Spleen (tissue), 11 donors: ENCODE data around the gene ZXDC. TPM values are rescaled to one million over a fixed set of nuclear protein-coding genes. Genes with fewer than 3 reads are reported as not detected.

Experiments
- DNase-seq: peaks from one replicate; pipeline ENCODE4 v3.0.0-alpha.2; 2020
- H3K27ac ChIP-seq, 8 donors: fragments of 200-600 bp; sonication (generic) in 7 of 8; 1 replicate in 4 of 8; 2 replicates in 4 of 8; pipeline versions ENCODE4 v1.5.0 to v1.8.0; 2016 to 2021; ENCODE audit warnings: inconsistent platforms in 4 of 8, mild to moderate bottlenecking in 4 of 8, moderate library complexity in 1 of 8
- H3K27me3 ChIP-seq, 7 donors: fragments of 200-600 bp; sonication (generic) in 6 of 7; replicated peaks in 1 of 7; 1 replicate in 4 of 7; 2 replicates in 3 of 7; pipeline versions ENCODE4 v1.5.0 to v1.8.0; 2016 to 2021; ENCODE audit warnings: inconsistent platforms in 3 of 7, mild to moderate bottlenecking in 1 of 7
- H3K36me3 ChIP-seq, 6 donors: fragments of 200-600 bp; sonication (generic) in 5 of 6; 1 replicate in 4 of 6; 2 replicates in 2 of 6; pipeline versions ENCODE4 v1.5.0 to v1.8.0; 2016 to 2021; ENCODE audit warnings: inconsistent platforms in 2 of 6
- H3K4me1 ChIP-seq, 6 donors: fragments of 200-600 bp; sonication (generic) in 5 of 6; 1 replicate in 3 of 6; 2 replicates in 3 of 6; pipeline versions ENCODE4 v1.5.0 to v1.8.0; 2016 to 2021; ENCODE audit warnings: inconsistent platforms in 3 of 6
- H3K4me3 ChIP-seq, 8 donors: fragments of 200-600 bp; sonication (generic) in 7 of 8; 1 replicate in 4 of 8; 2 replicates in 4 of 8; pipeline versions ENCODE4 v1.5.0 to v1.8.0; 2016 to 2021; ENCODE audit warnings: inconsistent platforms in 4 of 8, mild to moderate bottlenecking in 4 of 8, moderate library complexity in 2 of 8
- H3K9me3 ChIP-seq, 8 donors: fragments of 200-600 bp; sonication (generic) in 7 of 8; 1 replicate in 4 of 8; 2 replicates in 4 of 8; pipeline versions ENCODE4 v1.5.0 to v1.8.0; 2016 to 2021; ENCODE audit warnings: inconsistent platforms in 4 of 8
- CTCF ChIP-seq, 11 experiments: fragments of 200-600 bp in 7 of 11; fragments of 450-650 bp in 4 of 11; sonication (generic) in 4 of 11; IDR thresholded peaks in 8 of 11; conservative IDR thresholded peaks in 3 of 11; 1 replicate in 7 of 11; 2 replicates in 4 of 11; pipeline versions ENCODE4 v1.4.0 to v1.8.0; 2016 to 2021; ENCODE audit warnings: antibody characterized with exemption in 11 of 11, inconsistent platforms in 4 of 11, mild to moderate bottlenecking in 1 of 11
- POLR2A ChIP-seq, 3 donors: fragments of 450-650 bp; IDR thresholded peaks; one replicate each; pipeline ENCODE4 v1.5.1; 2017; ENCODE audit warnings: antibody characterized with exemption in 3 of 3, mild to moderate bottlenecking in 1 of 3
- POLR2AphosphoS5 ChIP-seq, 3 donors: sonication (generic); formaldehyde crosslinking; IDR thresholded peaks; one replicate each; pipeline ENCODE4 v1.5.1; 2017; ENCODE audit warnings: antibody characterized with exemption in 3 of 3
- WGBS, 5 donors: extraction: QIAGEN DNeasy Blood & Tissue Kit in 3 of 5; methylation state at CpG; one replicate each; pipeline versions ENCODE4 v1.1.5 to v1.1.7; 2013 to 2018; 5-methylcytosine and 5-hydroxymethylcytosine counted together
- intact Hi-C: fragments of 100-400 bp; cut with DNase I; formaldehyde crosslinking; loops from one replicate; pipeline ENCODE4 v1.15.0; 2023; ENCODE audit warnings: low total_unique reads
- polyA plus RNA-seq, 3 donors: library from polyadenylated mRNA; stranded (reverse); fragments of 200-250 nt; gene quantifications; one replicate each; pipeline ENCODE4 v1.2.1, GENCODE V29; 2013
- total RNA-seq, 7 donors: library from RNA; depleted of rRNA in 3 of 7; stranded (reverse); fragments of >200 nt in 3 of 7; fragmentation: NEBNext Ultra II Directional in 4 of 7; extraction: Animal tissue kit (Norgen Biotek cat#: 25700) in 4 of 7; gene quantifications; one replicate each; pipeline versions ENCODE4 v1.1.0 to v1.2.1, GENCODE V29; 2016 to 2021
- donor health status: healthy with polysubstance abuse.
- donor health status: DM: no; HTN: no; CAD: no; lungs with moderate emphysema.
- donor health status: DM: no; HTN: no; CAD: no.
- donor health status: Bipolar disorder and iron deficiency.
- donor health status: healthy.
- donor health status: DM: no; HTN: no; CAD: no.
- donor health status: DM: yes; HTN: yes; CAD: no.

Gene ZXDC
- total and polyA plus RNA-seq, 10 donors: 7.5 to 75.3 (median 48.1) TPM

DNA sequence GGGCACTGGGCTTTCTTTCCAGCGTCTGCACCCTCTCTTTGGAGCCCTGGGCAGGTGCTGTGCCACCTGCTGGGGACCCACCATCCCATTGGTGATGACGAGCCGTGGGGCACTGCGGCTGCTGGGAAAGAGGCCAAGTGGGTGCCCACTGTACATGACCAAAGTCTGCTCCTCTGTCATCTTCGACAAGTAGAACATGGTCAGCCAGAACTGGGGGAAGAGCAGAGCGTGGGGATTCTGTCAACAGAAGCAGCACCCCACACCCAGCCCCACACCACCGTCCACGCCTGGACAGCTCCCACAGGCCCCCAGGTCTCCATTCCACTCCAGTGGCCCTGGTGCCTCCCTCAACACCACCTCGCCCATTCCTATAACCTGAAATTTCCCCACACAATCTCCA lies 32.2 kb upstream of the ZXDC start:
- WGBS, 5 donors: 76 to 92% (median 87%) methylated on average over 9 of the region's 9 CpGs
- intact Hi-C loops: no loop called here
- no peak for TF ChIP-seq POLR2A (IDR thresholded peaks at IDR 0.05)
- no peak for TF ChIP-seq CTCF (IDR thresholded peaks at IDR 0.05 in 8 of 11, conservative IDR thresholded peaks at IDR 0.05 in 3 of 11)
- no peak for TF ChIP-seq POLR2AphosphoS5 (IDR thresholded peaks at IDR 0.05)

GRCh38 chr3:126503701-126504100 lies 28.0 kb upstream of the ZXDC start:
- Histone ChIP-seq H3K36me3 (no peaks in the 10 kb centered on the region), H3K27ac (no peak overlapping the region), H3K9me3 (no peaks in the 10 kb centered on the region), H3K4me3 (no peak overlapping the region), H3K27me3 (peaks cover 0 to 10% (median 0%) of the 10 kb centered on the region in 7 donors), H3K4me1 (no peaks in the 10 kb centered on the region)
- TF ChIP-seq POLR2AphosphoS5 (IDR thresholded peaks at IDR 0.05) (no peak), POLR2A (IDR thresholded peaks at IDR 0.05) (no peak), CTCF (IDR thresholded peaks at IDR 0.05 in 8 of 11, conservative IDR thresholded peaks at IDR 0.05 in 3 of 11) (no peak)
- peak; percentile 63 for DNase-seq
- 90 to 95% (median 94%) methylated on average over 6 to 10 of the region's 10 CpGs for WGBS, 5 donors
- intact Hi-C loops: no loop called here

More for the DNA sequence above, 32.2 kb upstream of the ZXDC start:
- no peak overlapping the region for H3K4me3 ChIP-seq
- peaks cover 0 to 10% (median 0%) of the 10 kb centered on the region in 7 donors for H3K27me3 ChIP-seq
- H3K9me3 ChIP-seq: no peaks in the 10 kb centered on the region
- no peaks in the 10 kb centered on the region for H3K36me3 ChIP-seq
- DNase-seq: peak; percentile 44
- H3K4me1 ChIP-seq: no peaks in the 10 kb centered on the region
- no peak overlapping the region for H3K27ac ChIP-seq

DNA sequence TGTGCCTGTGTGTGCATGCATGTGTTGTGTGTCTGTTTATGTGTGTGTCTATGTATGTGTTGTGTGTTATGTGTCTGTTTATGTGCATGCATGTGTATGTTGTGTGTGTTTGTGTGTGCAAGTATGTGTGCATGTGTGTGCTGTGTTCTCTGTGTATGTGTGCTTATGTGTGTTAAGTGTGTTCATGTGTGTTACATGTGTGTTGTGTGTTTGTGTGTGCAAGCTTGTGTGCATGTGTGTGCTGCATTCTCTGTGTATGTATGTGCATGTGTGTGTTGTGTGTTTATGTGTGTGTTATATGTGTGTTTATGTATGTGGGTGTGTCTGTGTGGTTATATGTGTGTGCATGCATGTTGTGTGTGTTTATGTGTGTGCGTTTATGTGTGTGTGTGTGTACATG lies 27.0 kb upstream of the ZXDC start:
- DNase-seq: no peak
- intact Hi-C loops: no loop called here
- no peak for TF ChIP-seq POLR2AphosphoS5 (IDR thresholded peaks at IDR 0.05)
- TF ChIP-seq POLR2A (IDR thresholded peaks at IDR 0.05): no peak
- TF ChIP-seq CTCF (IDR thresholded peaks at IDR 0.05 in 8 of 11, conservative IDR thresholded peaks at IDR 0.05 in 3 of 11): no peak
- no peak overlapping the region for H3K27ac ChIP-seq
- WGBS, 5 donors: 87 to 97% (median 95%) methylated on average over 1 of the region's 1 CpG
- H3K9me3 ChIP-seq: no peaks in the 10 kb centered on the region
- H3K36me3 ChIP-seq: no peaks in the 10 kb centered on the region
- no peak overlapping the region for H3K4me3 ChIP-seq
- no peaks in the 10 kb centered on the region for H3K4me1 ChIP-seq
- H3K27me3 ChIP-seq: peaks cover 0 to 10% (median 0%) of the 10 kb centered on the region in 7 donors

DNA sequence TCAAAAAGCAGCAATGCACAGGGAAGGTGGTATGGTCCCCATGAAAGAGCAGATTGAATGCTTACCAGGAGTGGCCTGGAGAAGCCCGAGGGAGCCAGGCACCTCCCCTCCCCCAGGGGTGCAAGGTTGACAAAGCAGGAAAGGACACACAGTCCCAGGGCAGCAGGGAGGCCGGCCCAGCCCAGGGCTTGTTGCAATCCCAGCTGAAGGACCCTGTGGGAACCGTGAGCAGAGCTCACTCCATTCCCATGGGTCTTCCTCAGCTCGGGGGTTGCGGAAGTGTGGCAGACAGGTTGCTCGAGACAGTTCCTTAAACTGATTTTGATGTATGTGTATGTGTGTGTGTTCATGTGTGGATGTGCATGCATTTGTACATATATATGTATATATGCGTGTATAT lies 26.0 kb upstream of the ZXDC start:
- intact Hi-C loops: no loop called here
- no peaks in the 10 kb centered on the region for H3K9me3 ChIP-seq
- no peaks in the 10 kb centered on the region for H3K4me1 ChIP-seq
- no peak overlapping the region for H3K27ac ChIP-seq
- H3K36me3 ChIP-seq: no peaks in the 10 kb centered on the region
- WGBS, 5 donors: 48 to 57% (median 53%) methylated on average over 7 of the region's 7 CpGs
- no peak for DNase-seq
- TF ChIP-seq CTCF (IDR thresholded peaks at IDR 0.05 in 8 of 11, conservative IDR thresholded peaks at IDR 0.05 in 3 of 11) (no peak), POLR2AphosphoS5 (IDR thresholded peaks at IDR 0.05) (no peak), POLR2A (IDR thresholded peaks at IDR 0.05) (no peak)
- H3K4me3 ChIP-seq: no peak overlapping the region
- peaks cover 0 to 10% (median 0%) of the 10 kb centered on the region in 7 donors for H3K27me3 ChIP-seq
